GM12891 (cell line): ENCODE measurements around the gene PSMD13.

Experiments
- PAX5 ChIP-seq: IDR thresholded peaks from 2 replicates; pipeline ENCODE4 v1.6.1; 2011; ENCODE audit warnings: low read length, moderate library complexity, mild to moderate bottlenecking; ENCODE audit not compliant: insufficient read depth, severe bottlenecking
- POLR2A ChIP-seq: IDR thresholded peaks from 2 replicates; pipeline ENCODE4 v1.6.1; 2011; ENCODE audit warnings: low read depth, low read length, control low read depth
- POLR2AphosphoS5 ChIP-seq: IDR thresholded peaks from 2 replicates; pipeline ENCODE4 v1.6.1; 2011; ENCODE audit warnings: low read depth, low read length, control low read depth
- POU2F2 ChIP-seq: IDR thresholded peaks from 2 replicates; pipeline ENCODE4 v1.6.1; 2011; ENCODE audit warnings: low read depth, mild to moderate bottlenecking, control low read depth, low read length, moderate library complexity
- SPI1 ChIP-seq: IDR thresholded peaks from 2 replicates; pipeline ENCODE4 v1.6.1; 2011; ENCODE audit warnings: low read depth, low read length, control low read depth
- TAF1 ChIP-seq: IDR thresholded peaks from 2 replicates; pipeline ENCODE4 v1.6.1; 2011; ENCODE audit warnings: low read depth, low read length, control low read depth

- no peak for TF ChIP-seq POLR2A
- no peak for TF ChIP-seq POLR2AphosphoS5
- no peak for TF ChIP-seq TAF1
- TF ChIP-seq POU2F2 = no peak
- TF ChIP-seq SPI1 = peak; percentile 98
- TF ChIP-seq PAX5 = no peak
Observed at GRCh38 chr11:256952-257737, 20.4 kb downstream of the PSMD13 start.
